HT1080 (cell line): ENCODE data around the gene GLIPR2. TPM values are rescaled to one million over a fixed set of nuclear protein-coding genes. Genes with fewer than 3 reads are reported as not detected.
"Not testable (repeated sequence)": the region's sequence is repeated elsewhere in the genome, so short reads cannot be mapped to it uniquely, and the experiment has no call there.

Experiments
- DNase-seq: peaks from one replicate; pipeline ENCODE4 v3.0.0-alpha.2; 2015; ENCODE audit warnings: low read depth
- total RNA-seq: library from RNA; depleted of rRNA; stranded (reverse); fragments of >200 nt; shearing (Covaris generic); gene quantifications from 2 replicates; pipeline ENCODE4 v1.2.3, GENCODE V29; 2014

Gene GLIPR2
- total RNA-seq, 1 experiment from 2014 or later = 3.7 TPM

DNA sequence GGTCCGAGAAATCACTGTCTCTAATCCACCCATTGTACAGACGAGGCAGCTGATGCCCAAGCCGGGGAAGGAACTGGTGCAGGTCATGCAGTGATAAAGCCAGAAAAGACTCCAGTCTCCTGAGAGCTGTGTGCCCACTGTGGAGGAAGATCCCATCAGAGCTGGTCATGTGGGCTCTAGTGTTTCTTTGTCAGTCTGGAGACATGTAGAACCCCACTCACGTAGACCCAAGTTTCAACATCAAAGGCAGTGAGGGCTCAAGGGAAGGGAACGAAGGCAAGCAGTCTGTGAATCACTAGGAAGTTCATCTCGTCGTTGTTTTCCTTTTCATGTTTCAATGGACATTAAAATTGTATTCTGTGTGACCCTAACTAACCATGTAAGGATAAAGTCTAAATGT is 14.6 kb upstream of the GLIPR2 start:
- DNase-seq = no peak

DNA sequence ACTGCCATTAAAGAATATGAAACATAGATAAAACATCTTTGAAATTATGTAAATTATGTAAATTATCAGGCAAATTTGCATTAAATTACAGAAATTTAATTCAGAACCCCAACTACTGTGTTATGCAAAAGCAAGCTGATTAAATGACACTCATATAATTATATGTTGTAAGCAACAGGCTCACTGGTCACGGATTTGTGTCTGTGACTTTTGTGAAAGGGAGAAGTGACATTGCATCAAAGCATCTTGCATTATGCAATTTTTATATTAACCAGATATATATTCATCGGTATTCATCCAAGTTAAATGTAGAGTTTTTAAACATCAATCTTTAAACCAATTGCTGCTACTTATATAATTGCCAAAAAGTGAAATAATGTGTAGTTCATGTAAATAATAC is 13.0 kb upstream of the GLIPR2 start:
- no peak for DNase-seq

DNA sequence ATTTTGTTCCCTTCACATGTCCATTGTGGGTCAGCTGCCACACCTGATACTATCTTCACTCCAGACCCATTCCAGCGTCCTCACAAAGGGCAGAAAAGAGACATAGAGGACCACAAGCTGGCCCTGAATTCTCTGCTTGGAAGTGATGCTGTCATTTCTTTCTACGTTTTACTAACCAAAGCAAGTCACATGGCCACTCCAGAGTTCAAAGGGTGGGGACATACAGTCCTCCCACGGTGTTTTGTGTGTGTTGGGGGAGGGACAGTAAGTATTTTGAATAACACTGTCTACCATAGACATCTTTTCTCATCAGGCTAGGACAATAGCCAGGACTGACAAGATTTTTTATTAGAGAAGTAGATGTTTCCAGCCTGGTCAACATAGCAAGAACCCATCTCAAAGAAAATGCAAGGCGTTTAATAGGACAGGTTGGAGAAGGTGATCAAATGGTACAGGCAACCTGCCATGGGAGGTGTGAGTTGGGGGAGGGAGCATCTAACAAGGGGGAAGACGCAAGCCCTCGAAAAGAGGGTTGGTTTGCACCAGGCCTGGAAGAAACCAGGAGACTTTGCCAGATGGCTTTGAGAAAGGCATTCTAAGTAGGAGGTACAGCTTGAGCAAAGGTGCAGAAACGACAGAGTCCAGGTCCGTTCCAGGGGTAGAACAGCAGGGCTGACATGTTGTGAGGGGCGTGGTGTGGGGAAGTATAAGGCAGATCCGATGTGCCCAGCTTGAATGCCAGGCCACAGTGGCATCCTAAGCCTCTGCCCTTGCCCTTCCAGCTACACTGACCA is 11.3 kb upstream of the GLIPR2 start:
- DNase-seq = no peak

DNA sequence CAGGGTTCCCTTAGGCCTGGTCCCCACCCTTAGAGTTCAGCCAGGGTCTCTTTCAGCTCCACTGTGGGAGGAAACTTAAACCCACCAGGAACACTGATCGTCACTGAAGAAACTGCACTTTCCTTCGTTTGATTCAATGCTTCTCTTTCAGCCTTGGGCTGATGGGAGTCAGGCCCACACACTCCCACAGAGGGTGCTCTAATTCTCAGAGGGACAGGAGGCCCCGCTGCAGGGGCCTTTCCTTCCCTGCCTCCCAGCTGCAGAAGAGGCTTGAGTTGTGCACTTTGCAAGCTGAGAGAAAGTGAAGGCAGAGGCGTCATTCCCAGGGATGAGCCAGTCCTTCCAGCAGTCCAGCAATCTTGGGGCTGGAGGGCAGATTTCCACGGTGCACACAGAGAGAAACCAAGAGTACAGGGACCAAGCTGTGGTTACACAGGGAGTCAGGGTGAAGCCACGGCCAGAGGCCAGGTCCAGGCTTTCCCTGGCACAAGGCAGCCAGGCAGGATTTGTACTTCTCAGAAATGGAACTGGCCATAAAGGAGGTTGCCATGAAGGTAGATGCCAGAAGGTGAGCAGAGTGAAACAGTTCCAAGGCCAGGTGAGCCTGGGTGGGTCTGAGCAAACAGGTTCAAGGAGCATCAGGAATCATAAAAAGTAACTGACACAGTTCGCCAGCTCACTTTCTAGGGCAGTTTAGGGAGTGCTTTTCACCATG is 10.4 kb upstream of the GLIPR2 start:
- DNase-seq = no peak

DNA sequence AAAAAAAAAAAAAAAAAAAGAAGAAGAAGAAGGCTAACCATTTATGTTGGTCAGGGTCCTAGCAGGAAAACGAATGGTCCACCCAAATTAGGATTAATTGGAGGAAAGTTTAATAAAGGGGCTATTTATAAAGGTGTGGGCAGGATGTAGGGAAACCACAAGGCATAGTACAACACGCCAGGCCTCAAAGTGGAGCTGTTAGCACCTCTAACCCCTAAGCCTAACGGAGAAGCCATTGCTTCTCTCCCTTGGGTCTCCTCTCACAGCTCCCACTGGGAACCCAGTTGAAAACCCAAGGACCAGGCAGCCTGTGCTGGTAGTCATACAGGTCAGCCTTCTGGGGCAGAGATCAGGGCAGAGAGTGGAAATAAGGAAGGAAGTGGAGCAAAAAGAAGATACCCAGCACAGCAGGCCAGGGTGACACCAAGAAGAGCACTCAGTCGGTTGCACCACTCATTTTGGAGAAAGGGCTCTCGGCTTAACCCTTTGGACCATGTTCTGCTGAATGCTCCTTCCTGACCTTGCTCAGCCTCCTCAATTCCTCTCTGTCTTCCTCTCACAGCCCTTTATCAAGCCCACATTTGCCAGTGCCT is 8.8 kb upstream of the GLIPR2 start:
- DNase-seq = no peak

DNA sequence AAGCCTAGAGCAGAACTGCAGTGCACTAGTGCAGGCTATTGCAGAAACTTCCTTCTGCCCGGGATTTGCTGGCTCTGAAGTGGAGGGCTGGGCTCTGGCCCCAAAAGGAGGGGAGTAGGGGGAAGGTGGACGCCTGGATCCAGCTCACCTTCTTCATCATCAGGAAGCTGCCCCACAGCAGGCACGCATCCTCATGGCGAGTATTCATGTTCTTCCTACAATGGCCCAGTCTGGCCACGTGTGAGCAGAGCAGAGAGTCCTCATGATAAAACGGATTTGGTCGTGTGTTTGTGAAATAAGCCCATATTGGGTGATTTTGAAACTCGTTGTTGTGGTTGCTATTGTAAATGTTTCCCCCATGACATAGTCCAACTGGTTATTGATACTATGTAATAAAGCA is 8.2 kb upstream of the GLIPR2 start:
- no peak for DNase-seq

DNA sequence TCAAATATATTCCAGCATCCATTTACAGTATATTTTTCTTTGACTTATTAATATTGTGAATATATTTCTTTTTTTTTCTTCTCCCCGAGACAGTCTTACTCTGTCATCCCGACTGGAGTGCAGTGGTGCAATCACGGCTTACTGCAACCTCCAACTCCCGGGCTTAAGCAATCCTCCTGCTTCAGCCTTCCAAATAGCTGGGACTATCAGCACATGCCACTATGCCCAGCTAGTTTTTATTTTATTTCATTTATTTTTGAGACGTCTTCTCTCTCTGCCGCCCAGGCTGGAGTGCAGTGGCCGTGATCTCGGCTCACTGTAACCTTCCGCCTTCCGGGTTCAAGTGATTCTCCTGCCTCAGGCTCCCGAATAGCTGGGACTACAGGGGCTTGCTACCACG is 7.4 kb upstream of the GLIPR2 start:
- no peak for DNase-seq

DNA sequence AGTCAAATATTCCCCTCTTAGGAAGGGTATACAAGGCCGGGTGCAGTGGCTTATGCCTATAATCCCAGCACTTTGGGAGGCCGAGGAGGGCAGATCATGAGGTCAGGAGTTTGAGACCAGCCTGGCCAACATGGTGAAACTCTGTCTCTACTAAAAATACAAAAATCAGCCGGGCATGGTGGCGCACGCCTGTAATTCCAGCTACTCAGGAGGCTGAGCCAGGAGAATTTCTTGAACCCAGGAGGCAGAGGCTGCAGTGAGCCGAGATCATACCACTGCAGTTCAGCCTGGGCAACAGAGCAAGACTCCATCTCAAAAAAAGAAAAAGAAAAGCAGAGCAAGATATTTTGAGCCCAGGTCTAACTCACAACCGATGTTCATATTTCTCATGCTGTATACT is 4.9 kb upstream of the GLIPR2 start:
- not testable (repeated sequence) for DNase-seq

DNA sequence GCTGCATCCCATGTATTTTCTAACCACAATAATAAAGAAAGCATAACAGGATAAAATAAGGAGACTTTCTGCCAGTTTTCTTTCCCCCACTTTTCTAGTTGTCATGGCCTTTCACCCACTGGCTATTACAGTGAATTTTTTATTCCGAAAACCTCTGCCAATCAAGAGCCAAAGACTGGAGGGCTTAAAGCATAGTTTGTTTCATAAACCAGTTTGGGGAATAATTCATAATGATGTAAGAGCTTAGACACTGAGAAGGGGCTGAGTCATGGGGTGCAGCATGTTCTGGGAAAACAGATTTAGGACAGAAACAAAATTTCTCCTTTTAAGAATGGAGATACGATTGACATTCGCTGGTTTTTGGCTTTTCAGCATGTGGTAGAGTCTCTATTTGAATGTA is 4.4 kb upstream of the GLIPR2 start:
- DNase-seq = no peak

DNA sequence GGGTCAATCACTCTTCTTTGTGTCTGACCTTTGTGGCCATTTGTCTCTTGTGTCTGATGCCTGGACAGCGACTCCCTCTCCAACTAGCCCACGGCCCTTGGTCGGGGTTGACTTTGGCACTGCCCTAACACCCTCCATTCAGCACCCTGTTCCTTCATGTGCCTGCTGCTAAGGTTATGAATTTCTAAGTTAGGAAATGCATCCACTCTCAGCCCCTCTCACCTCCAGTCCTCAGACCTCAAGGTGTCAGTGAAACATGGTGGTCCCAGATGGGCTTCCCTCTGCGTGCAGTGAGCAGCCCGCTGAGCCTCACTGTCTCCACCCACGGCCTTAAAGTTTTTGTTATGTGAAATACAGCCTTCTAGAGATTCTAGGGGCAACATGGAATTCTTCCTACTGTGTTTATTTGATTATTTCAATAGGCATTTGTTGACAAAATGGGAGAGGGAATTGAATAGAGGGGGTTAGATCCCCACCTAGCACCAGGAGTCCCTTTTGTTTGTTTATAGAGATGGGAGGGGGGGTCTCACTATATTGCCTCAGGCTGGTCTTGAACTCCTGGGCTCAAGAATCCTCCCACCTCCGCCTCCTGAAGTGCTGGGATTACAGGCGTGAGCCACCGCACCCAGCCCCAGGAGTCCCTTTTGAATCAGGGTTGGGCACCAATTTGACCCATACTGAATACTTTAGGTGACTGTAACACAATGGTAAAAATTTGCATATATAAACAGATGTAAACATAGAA is 1.6 kb upstream of the GLIPR2 start:
- no peak for DNase-seq

DNA sequence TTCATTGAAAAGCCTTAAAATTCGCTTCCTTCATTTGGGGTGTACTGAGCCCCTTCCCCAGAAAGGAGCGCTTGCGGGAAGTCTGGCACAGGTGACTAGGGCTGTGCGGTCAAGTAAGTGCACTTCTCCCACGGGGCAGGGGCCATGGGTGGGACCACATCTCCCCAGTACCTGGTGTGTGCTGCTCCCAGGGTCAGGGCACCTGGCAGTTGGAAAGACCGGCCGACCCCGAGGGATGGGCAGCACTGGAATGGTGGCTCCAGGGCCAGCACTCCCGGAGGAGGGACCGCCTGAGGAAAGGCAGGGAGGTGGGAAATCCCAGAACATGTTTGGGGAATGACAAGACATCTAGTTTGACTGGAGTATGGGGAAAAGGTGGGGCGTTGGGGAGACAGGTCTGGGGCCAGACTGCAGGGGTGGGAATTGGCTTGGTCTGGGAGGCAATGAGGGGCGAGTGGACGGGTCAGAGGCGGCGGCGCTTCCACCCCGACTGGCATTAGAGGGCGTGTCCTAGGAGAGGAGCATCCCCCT is 727 bp upstream of the GLIPR2 start:
- DNase-seq = no peak

DNA sequence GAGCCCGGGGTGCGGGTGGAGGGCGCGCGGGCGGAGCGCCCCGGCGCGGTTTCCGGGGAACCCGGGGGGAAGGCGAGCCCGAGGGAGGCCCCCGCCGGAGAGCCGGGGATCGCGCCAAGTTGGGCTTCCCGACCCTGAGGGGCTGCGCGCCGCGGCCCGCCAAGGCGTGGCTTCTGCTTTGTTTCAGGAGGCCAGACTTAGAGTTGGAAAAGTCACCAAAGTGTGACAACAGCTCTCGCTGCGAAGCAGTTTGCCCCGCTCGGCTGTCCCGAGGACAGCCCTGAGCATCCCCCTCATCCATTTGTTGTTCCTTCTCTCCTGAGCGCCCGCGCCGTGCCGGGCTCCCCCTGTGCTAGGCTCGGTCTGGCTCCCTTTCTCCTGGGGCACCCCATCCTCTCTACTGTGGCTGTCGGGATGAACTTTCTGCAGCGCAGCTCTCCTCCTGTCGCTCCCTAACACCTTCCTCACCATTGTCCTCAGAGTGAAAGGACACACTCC is 410 bp downstream of the GLIPR2 start:
- no peak for DNase-seq

DNA sequence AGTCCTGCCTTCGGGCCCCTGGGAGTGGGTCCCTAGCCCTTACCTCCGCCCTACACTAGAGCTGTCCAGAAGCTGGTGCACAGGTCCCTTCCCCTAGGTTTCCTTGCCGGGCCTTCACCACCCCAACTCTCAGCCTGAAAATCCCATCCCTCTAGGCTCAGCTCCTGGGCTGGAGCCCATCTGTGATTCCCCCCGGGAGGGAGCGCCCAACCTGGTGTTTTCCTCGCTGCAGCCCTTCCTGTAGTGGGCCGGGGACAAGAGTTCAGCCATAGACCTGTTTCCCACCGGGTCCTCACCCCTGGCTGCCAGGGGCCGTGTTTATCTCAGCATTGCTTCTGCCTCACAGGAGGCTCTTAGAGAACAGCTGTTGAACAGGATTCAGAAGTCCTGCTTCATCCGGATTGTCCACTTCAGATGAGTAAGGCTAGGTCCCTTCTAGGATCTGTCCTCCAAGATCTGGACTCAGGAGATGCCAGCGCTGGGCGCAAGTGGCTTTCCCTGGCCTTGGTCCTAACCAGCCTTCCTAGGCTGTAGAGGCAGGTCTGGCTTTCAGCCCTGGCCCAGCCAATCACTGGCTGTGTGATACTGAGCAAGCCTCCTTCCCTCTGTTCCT is 965 bp downstream of the GLIPR2 start:
- no peak for DNase-seq

DNA sequence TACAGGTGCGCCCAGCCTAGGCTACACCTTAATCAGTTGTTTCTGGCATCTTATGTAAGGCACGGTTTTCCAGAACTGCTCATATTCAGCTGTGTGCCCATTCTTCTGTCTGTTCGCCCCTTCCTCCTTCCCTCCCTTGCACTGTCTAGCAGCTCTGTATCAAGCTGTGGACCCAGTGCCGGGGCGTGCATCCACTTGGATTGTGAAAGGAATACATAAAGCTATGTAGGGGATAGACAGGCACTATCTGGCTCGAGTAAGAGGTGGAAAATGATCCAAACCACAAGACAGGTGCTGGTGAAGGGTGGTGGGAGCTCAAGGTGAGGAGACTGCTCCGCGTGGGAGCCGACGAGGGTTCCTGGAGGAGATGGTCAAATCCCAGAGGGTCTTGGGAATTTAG is 2.0 kb downstream of the GLIPR2 start:
- DNase-seq = no peak

DNA sequence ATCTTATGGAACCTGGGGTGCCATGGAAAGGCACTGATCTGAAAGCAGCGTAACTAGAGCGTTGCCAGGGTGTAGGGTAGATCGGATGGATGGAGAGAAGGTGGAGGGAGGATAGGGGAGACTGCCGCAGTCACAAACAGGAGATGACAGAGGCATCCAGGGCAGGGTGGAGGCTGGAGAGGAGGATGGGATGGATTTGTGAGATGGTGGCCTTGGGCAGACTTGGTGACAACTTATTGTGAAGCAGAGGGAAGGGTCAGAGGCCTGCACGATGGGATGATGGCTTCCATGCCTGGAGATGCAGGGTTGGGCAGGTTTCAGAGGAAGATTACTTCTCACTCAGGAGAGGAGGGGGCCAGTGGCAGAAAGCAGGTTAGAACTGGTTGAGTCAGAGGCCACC is 2.4 kb downstream of the GLIPR2 start:
- no peak for DNase-seq

DNA sequence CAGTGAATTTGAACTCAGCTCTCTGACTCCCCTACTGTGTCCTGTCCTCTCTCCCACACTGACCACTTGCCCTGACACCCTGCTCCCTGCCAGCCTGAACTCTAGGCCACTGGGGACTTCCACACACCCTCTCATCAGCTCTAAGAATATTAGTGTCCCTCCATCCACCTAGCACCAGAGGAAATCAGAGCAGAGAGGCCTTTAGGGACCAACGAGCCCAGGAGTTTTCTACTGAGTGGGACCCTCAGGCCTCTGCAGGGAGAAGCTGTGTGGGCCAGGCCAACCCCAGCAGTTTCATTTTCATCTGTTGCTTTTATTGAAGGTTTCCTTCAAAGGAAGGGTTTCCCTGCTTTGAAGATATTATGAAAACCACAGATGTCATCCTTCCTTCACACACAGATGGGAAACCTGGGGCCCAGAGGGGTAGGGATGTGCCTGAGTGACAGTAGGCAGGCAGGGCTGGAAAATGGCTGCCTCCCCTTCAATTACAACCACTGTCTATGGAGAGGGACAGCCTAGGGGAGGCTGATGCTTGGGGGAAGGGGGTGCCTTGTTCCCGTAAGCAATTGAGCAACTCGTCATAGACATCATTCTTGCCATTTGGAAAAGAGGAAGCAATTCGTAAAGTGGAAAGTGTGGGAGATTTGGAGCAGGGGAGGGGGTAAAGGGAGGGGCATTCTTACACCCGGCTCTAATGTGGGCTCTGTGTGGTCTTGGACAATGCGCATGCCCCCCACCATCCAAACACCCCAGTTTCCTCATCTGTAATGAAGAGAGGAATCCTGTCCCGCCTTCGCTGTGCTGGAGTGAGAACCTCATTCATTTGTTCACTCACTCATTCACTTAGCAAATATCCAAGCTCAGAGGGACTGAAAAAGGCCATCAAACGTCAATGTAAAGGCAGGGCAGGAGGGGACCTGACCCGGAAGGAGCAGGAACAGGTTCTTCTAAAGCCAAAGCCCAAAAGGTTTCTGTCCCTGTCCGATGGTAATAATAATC is 3.9 kb downstream of the GLIPR2 start:
- no peak for DNase-seq

DNA sequence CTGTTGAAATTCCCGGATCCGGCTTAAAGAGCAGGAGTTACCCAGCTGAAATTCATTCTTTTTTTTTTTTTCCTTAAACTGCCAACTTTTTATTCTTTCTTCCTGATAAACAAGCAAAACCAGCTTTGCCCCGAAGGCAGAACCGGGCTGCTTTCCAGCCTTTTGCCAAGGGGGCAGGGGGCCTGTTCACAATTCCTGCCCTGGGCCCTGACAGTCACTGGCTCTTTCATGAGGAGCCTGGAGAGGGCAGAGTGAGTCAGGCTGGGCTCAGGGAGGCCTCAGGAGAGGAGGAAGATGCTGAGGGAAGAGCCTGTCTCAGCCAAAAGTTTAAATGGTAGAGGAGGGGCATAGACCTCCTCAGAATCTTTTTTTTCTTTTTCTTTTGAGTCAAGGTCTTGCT is 4.8 kb downstream of the GLIPR2 start:
- peak; percentile 36 for DNase-seq

DNA sequence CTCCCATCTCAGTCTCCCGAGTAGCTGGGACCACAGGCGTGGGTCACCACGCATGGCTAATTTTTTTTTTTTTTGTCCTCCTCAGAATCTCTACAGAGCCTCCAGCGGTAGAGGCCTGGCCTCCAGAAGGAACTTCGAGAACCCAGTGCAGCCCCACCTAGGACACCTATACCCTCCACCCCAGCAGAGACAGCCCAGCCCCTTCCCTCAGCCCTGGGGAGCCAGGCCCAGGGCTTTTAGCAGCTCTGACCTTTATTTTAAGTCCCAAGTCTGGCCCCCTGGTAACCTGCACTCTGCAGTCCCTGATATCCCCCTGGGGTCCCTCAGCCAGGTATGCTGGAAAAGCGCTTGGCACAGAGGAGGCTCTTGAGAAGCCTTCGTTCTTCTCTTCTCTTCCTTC is 5.2 kb downstream of the GLIPR2 start:
- no peak for DNase-seq

DNA sequence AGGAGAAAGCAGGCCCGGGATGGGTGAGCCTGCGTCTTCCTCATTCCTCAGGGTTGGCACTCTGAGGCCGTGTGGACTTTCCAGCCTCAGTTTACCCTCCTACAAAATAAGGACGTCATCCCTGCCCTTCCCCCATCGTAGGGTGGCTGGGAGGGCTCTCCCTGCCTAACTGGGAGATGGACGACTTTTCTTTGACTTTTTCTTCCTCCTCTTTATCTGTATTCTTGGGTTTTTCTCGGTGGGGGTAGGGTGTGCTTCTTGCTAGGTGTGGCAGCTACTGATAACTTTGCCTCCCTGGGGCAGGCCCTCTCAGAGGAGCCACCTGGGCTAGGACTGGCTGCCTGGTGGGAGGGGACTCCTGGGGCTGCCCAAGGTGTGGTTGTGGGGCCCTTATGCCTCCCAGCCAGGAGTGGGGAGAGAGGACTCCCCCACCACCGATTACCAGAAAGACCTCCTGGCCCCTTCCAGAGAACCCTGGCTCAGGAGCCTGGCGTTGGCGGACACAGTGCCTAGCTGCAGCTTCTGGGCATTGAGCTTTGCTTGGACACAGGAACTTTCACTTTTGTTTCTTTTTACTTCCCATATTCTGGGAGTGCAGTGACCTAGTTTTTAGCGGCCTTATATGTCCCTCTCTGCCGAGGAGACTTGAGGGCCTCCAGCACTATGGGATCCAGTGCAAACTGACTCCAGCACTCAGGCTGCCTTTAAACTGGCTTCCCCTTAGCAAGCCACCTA is 6.1 kb downstream of the GLIPR2 start:
- no peak for DNase-seq
